Measurements from ENCODE around the gene ITGA2. TPM values are rescaled to one million over a fixed set of nuclear protein-coding genes. Genes with fewer than 3 reads are reported as not detected.

ITGA2 gene
- total RNA-seq, 4 donors from 2014 or later = 0.34 to 0.88 (median 0.62) TPM

GRCh38 chr5:53095217-53095616, 106.1 kb downstream of the ITGA2 start:
- no peak for TF ChIP-seq CTCF (IDR thresholded peaks at IDR 0.05; ENCODE audit: low read depth)

- no peak for TF ChIP-seq CTCF (IDR thresholded peaks at IDR 0.05; ENCODE audit: low read depth)
Measured at GRCh38 chr5:53095931-53096525, 106.9 kb downstream of the ITGA2 start.

- no peak for TF ChIP-seq CTCF (IDR thresholded peaks at IDR 0.05; ENCODE audit: low read depth)
Measured at GRCh38 chr5:53099546-53099945, 110.4 kb downstream of the ITGA2 start.

- TF ChIP-seq CTCF (IDR thresholded peaks at IDR 0.05; ENCODE audit: low read depth) = no peak
Measured at GRCh38 chr5:53100606-53101005, 111.5 kb downstream of the ITGA2 start.

- no peak for TF ChIP-seq CTCF (IDR thresholded peaks at IDR 0.05; ENCODE audit: low read depth)
Measured at GRCh38 chr5:53105611-53106300, 116.6 kb downstream of the ITGA2 start.

GRCh38 chr5:53109056-53109442, 119.9 kb downstream of the ITGA2 start:
- no peak for TF ChIP-seq CTCF (IDR thresholded peaks at IDR 0.05; ENCODE audit: low read depth)

GRCh38 chr5:53109443-53110127, 120.4 kb downstream of the ITGA2 start, which contains the start of gene MOCS2:
Gene MOCS2 (minus strand): TSS chr5:53109757. CDS start chr5:53107174, 2,583 bp downstream.
- no peak for TF ChIP-seq CTCF (IDR thresholded peaks at IDR 0.05; ENCODE audit: low read depth)

Data from subcutaneous adipose tissue (tissue), 4 donors.